Transverse colon (tissue), 4 donors: Measurements from ENCODE around the gene PPCS. TPM values are rescaled to one million over a fixed set of nuclear protein-coding genes. Genes with fewer than 3 reads are reported as not detected.

Source experiments
- DNase-seq: peaks from one replicate; pipeline ENCODE4 v3.0.0-alpha.2; 2019
- H3K27ac ChIP-seq, 4 donors: fragments of 200-600 bp; sonication (generic); 2 replicates each; pipeline ENCODE4 v1.5.1; 2016 to 2018; ENCODE audit warnings: inconsistent platforms in 4 of 4
- H3K27me3 ChIP-seq: fragments of 200-600 bp; sonication (generic); 2 replicates; pipeline ENCODE4 v1.5.1; 2017; ENCODE audit warnings: inconsistent platforms
- H3K36me3 ChIP-seq, 4 donors: fragments of 200-600 bp; sonication (generic); 2 replicates each; pipeline ENCODE4 v1.5.1; 2017 to 2019; ENCODE audit warnings: inconsistent platforms in 4 of 4
- H3K4me1 ChIP-seq, 4 donors: fragments of 200-600 bp; sonication (generic); 2 replicates each; pipeline ENCODE4 v1.5.1; 2017 to 2020; ENCODE audit warnings: inconsistent platforms in 4 of 4
- H3K4me3 ChIP-seq, 4 donors: fragments of 200-600 bp; sonication (generic); 1 replicate in 1 of 4; 2 replicates in 3 of 4; pipeline versions ENCODE4 v1.5.1 to v1.6.1; 2017 to 2019; ENCODE audit warnings: inconsistent platforms in 4 of 4
- H3K9me3 ChIP-seq, 2 donors: fragments of 200-600 bp; sonication (generic); 2 replicates each; pipeline ENCODE4 v1.5.1; 2017 to 2019; ENCODE audit warnings: inconsistent platforms in 2 of 2
- EP300 ChIP-seq: sonication (generic); formaldehyde crosslinking; IDR thresholded peaks from one replicate; pipeline ENCODE4 v1.6.1; 2017; ENCODE audit warnings: antibody characterized with exemption, low read depth
- POLR2A ChIP-seq: fragments of 450-650 bp; IDR thresholded peaks from one replicate; pipeline ENCODE4 v1.6.1; 2016; ENCODE audit warnings: antibody characterized with exemption, mild to moderate bottlenecking, moderate library complexity
- POLR2AphosphoS5 ChIP-seq, 3 donors: sonication (generic); formaldehyde crosslinking; IDR thresholded peaks; one replicate each; pipeline ENCODE4 v1.6.1; 2016; ENCODE audit warnings: antibody characterized with exemption in 3 of 3
- WGBS, 2 donors: methylation state at CpG; one replicate each; pipeline ENCODE4 v1.1.5; 2018; ENCODE audit warnings: low coverage in 1 of 2; 5-methylcytosine and 5-hydroxymethylcytosine counted together
- in situ Hi-C, 4 donors: fragments of 200-750 bp; cut with MboI; loops; one replicate each; pipeline versions ENCODE4 v1.15.0 to v1.15.1; 2017; ENCODE audit warnings: low sequenced_read_pairs in 3 of 4, low pct_ligation_motif_present in 1 of 4, low pct_unique_long_range_greater_than_20kb in 1 of 4
- intact Hi-C: fragments of 100-400 bp; cut with DNase I; formaldehyde crosslinking; loops from one replicate; pipeline ENCODE4 v1.15.1; 2023; ENCODE audit warnings: low total_unique reads
- total RNA-seq, 4 donors: library from RNA; depleted of rRNA; stranded (reverse); fragments of >200 nt; gene quantifications; one replicate each; pipeline ENCODE4 v1.1.0, GENCODE V29; 2016
- TF ChIP-seq, protein P1 (sequence below), 5 experiments: fragments of 200-600 bp in 3 of 5; fragments of 450-650 bp in 2 of 5; sonication (generic) in 3 of 5; IDR thresholded peaks; 1 replicate in 2 of 5; 2 replicates in 3 of 5; pipeline ENCODE4 v1.5.1; 2016 to 2017; ENCODE audit warnings: antibody characterized with exemption in 5 of 5, inconsistent platforms in 3 of 5, mild to moderate bottlenecking in 2 of 5, moderate library complexity in 1 of 5

The PPCS gene
- total RNA-seq, 4 donors from 2014 or later, result 14.3 to 105 (median 57.6) TPM

DNA sequence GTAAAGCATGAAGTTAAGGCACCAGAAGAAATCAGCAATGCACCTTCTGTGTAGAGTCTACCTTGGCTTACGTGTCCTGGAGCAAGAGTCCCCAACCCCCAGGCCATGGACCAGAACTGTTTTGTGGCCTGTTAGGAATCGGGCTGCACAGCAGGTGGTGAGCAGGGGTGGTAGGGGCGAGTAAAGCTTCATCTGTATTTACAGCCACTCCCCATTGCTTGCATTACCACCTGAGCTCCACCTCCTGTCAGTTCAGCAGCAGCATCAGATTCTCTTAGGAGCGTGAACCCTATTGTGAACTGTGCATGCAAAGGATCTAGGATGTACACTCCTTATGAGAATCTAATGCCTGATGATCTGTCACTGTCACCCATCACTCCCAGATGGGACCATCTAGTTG, 22.0 kb upstream of the PPCS start:
- no peak for DNase-seq
- Histone ChIP-seq H3K27ac (no peak overlapping the region), H3K27me3 (no peaks in the 10 kb centered on the region), H3K9me3 (no peaks in the 10 kb centered on the region), H3K36me3 (no peaks in the 10 kb centered on the region), H3K4me1 (peaks cover 3 to 22% (median 9%) of the 10 kb centered on the region in 4 donors), H3K4me3 (no peak overlapping the region)
- TF ChIP-seq EP300, result no peak
- no peak for TF ChIP-seq POLR2A
- TF ChIP-seq, protein P1, sequence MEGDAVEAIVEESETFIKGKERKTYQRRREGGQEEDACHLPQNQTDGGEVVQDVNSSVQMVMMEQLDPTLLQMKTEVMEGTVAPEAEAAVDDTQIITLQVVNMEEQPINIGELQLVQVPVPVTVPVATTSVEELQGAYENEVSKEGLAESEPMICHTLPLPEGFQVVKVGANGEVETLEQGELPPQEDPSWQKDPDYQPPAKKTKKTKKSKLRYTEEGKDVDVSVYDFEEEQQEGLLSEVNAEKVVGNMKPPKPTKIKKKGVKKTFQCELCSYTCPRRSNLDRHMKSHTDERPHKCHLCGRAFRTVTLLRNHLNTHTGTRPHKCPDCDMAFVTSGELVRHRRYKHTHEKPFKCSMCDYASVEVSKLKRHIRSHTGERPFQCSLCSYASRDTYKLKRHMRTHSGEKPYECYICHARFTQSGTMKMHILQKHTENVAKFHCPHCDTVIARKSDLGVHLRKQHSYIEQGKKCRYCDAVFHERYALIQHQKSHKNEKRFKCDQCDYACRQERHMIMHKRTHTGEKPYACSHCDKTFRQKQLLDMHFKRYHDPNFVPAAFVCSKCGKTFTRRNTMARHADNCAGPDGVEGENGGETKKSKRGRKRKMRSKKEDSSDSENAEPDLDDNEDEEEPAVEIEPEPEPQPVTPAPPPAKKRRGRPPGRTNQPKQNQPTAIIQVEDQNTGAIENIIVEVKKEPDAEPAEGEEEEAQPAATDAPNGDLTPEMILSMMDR (IDR thresholded peaks at IDR 0.05), result no peak
- TF ChIP-seq POLR2AphosphoS5 (IDR thresholded peaks at IDR 0.05), result no peak
- 97% methylated on average over 4 of the region's 4 CpGs; no CpG with 5 or more reads in 1 of the 2 donors for WGBS, 2 donors
- intact Hi-C loops, result no loop called here
- in situ Hi-C loops, result no loop called here

DNA sequence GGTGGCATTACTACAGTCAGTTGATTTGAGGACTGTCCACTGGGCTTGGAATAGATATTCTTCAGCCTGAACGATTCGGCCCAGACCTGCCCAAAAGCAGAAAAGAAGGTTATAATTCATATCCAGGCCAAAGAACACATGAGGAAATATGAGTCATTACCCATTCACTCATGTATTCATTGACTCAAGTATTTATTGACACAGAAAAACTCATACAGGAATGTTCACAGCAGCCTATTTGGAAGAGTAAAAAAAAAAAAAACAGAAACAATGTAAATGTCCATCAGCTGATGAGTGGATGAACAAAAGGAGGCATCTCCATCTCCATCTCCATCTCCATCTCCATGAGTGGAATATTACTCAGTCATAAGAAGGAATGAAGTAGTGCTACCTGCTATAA, 16.4 kb upstream of the PPCS start:
- in situ Hi-C loops (no loop called here), intact Hi-C loops (no loop called here)
- Histone ChIP-seq H3K4me1 (peaks cover 0 to 5% (median 4%) of the 10 kb centered on the region in 4 donors), H3K4me3 (no peak overlapping the region), H3K27ac (peak overlapping the region in 2 of 4 donors; percentile 24 to 41), H3K27me3 (no peaks in the 10 kb centered on the region), H3K36me3 (no peaks in the 10 kb centered on the region), H3K9me3 (no peaks in the 10 kb centered on the region)
- TF ChIP-seq EP300, result no peak
- TF ChIP-seq, protein P1 (IDR thresholded peaks at IDR 0.05), result no peak
- TF ChIP-seq POLR2A, result no peak
- TF ChIP-seq POLR2AphosphoS5 (IDR thresholded peaks at IDR 0.05), result no peak
- no peak for DNase-seq
- 0 to 35% methylated on average over 2 of the region's 2 CpGs for WGBS, 2 donors

DNA sequence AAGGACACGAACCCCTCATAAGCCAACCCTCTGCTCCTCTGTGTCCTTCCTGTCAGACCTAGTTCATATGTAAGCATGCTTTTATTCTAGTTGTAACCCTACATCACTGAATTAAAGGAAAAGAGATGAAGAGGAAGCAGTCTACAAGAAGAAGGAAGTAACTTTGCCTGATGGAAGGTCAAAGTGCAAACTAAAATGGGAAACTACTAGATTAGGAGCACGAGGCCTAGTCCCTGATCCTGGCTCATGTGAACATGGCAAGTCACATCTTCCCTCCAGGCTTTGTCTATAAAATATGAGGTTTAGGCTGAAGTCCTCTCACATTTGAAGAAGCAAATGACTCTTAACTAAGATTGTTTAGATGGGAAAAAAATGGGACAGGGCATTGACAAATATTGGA, 13.7 kb upstream of the PPCS start:
- Histone ChIP-seq H3K4me3 (no peak overlapping the region), H3K4me1 (peaks cover 0 to 5% (median 4%) of the 10 kb centered on the region in 4 donors), H3K27me3 (no peaks in the 10 kb centered on the region), H3K27ac (no peak overlapping the region), H3K36me3 (no peaks in the 10 kb centered on the region), H3K9me3 (no peaks in the 10 kb centered on the region)
- no peak for TF ChIP-seq POLR2A
- no peak for TF ChIP-seq POLR2AphosphoS5 (IDR thresholded peaks at IDR 0.05)
- TF ChIP-seq, protein P1 (IDR thresholded peaks at IDR 0.05), result no peak
- no peak for TF ChIP-seq EP300
- in situ Hi-C loops, result no loop called here
- DNase-seq, result no peak
- intact Hi-C loops, result no loop called here
- WGBS, 2 donors, result 36 to 48% methylated on average over 2 of the region's 2 CpGs

DNA sequence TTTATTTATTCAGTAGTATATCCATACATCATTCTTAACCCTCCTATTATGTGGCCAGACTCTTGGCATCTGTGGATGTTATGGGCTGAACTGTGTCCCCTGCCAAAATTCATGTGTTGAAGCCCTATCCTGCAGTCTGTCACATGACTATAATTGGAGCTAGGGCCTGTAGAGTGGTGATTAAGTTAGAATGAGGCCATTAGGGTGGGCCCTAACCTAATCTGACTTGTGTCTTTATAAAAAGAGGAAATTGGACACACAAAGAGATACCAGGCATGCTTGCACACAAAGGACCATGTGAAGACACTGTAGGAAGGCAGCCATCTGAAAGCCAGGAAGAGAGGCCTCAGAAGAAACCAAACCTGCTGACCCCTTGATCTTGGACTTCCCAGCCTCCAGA, 7.1 kb upstream of the PPCS start:
- no peaks in the 10 kb centered on the region for H3K27me3 ChIP-seq
- no peaks in the 10 kb centered on the region for H3K9me3 ChIP-seq
- intact Hi-C loops, result no loop called here
- H3K27ac ChIP-seq, result no peak overlapping the region
- DNase-seq, result no peak
- H3K36me3 ChIP-seq, result no peaks in the 10 kb centered on the region
- in situ Hi-C loops, result no loop called here
- H3K4me3 ChIP-seq, result no peak overlapping the region
- H3K4me1 ChIP-seq, result no peaks in the 10 kb centered on the region
- TF ChIP-seq EP300, result no peak
- TF ChIP-seq POLR2AphosphoS5 (IDR thresholded peaks at IDR 0.05), result no peak
- TF ChIP-seq, protein P1 (IDR thresholded peaks at IDR 0.05), result no peak
